GM12892 (cell line): ENCODE measurements around the gene POLR1A.

Experiments
- DNase-seq: peaks from one replicate; pipeline ENCODE4 v3.0.0; 2011; ENCODE audit not compliant: insufficient read length
- FAIRE-seq: peaks from 2 replicates; lab custom pipeline; 2011; peaks lifted over from hg19 to GRCh38; lab: Jason Lieb, UNC
- POLR2A ChIP-seq: IDR thresholded peaks from 2 replicates; pipeline ENCODE4 v1.6.1; 2011; ENCODE audit warnings: low read depth, low read length, control low read depth
- POLR2AphosphoS5 ChIP-seq: IDR thresholded peaks from 2 replicates; pipeline ENCODE4 v1.6.1; 2011; ENCODE audit warnings: low read depth, low read length, control low read depth
- TAF1 ChIP-seq: IDR thresholded peaks from 2 replicates; pipeline ENCODE4 v1.6.1; 2011; ENCODE audit warnings: low read depth, mild to moderate bottlenecking, control low read depth, low read length, borderline replicate concordance

The POLR1A gene

GRCh38 chr2:86135653-86136052, 30.0 kb upstream of the POLR1A start:
- FAIRE-seq (no peak), DNase-seq (no peak)
- TF ChIP-seq POLR2AphosphoS5 (no peak), POLR2A (no peak), TAF1 (no peak)

GRCh38 chr2:86134709-86135108, 29.0 kb upstream of the POLR1A start:
- TF ChIP-seq TAF1 (no peak), POLR2AphosphoS5 (no peak), POLR2A (no peak)
- DNase-seq (no peak), FAIRE-seq (no peak)

GRCh38 chr2:86124683-86125082, 19.0 kb upstream of the POLR1A start:
- DNase-seq: no peak
- FAIRE-seq: no peak
- TF ChIP-seq POLR2A (no peak), TAF1 (no peak), POLR2AphosphoS5 (no peak)

GRCh38 chr2:86123328-86123925, 17.7 kb upstream of the POLR1A start:
- FAIRE-seq (no peak), DNase-seq (no peak)
- TF ChIP-seq POLR2A (no peak), TAF1 (no peak)

- FAIRE-seq: peak; percentile 21
- TF ChIP-seq TAF1: no peak
- TF ChIP-seq POLR2AphosphoS5: no peak
- no peak for TF ChIP-seq POLR2A
- no peak for DNase-seq
Observed at GRCh38 chr2:86118130-86118529, 12.4 kb upstream of the POLR1A start.

- DNase-seq (no peak), FAIRE-seq (no peak)
- TF ChIP-seq TAF1 (no peak), POLR2AphosphoS5 (no peak), POLR2A (no peak)
Observed at GRCh38 chr2:86107031-86107430, 1.3 kb upstream of the POLR1A start.

- TF ChIP-seq TAF1: peak; percentile 96
- TF ChIP-seq POLR2A: peak; percentile 96
- peak; percentile 97 for TF ChIP-seq POLR2AphosphoS5
- DNase-seq (peak; percentile 77), FAIRE-seq (peak; percentile 95)
Observed at GRCh38 chr2:86105969-86106945, 571 bp upstream of the POLR1A start, which contains the start of gene PTCD3. PTCD3 (plus strand) TSS chr2:86106235; CDS start chr2:86106248, 13 bp downstream.

- no peak for FAIRE-seq
- DNase-seq: no peak
- TF ChIP-seq TAF1: no peak
- TF ChIP-seq POLR2AphosphoS5: no peak
- TF ChIP-seq POLR2A: no peak
Observed at GRCh38 chr2:86102157-86102556, 3.5 kb downstream of the POLR1A start.

GRCh38 chr2:86097913-86098312, 7.8 kb downstream of the POLR1A start:
- DNase-seq (no peak), FAIRE-seq (no peak)
- no peak for TF ChIP-seq POLR2A
- TF ChIP-seq TAF1: no peak
- no peak for TF ChIP-seq POLR2AphosphoS5

- DNase-seq (no peak), FAIRE-seq (peak; percentile 17)
- no peak for TF ChIP-seq TAF1
- TF ChIP-seq POLR2AphosphoS5: no peak
- TF ChIP-seq POLR2A: no peak
Observed at GRCh38 chr2:86097114-86097896, 8.4 kb downstream of the POLR1A start.

- TF ChIP-seq POLR2AphosphoS5 (no peak), TAF1 (no peak), POLR2A (no peak)
- FAIRE-seq: no peak
- DNase-seq: no peak
Observed at GRCh38 chr2:86094229-86094628, 11.5 kb downstream of the POLR1A start.
